Activated CD4-positive, alpha-beta T cell treated with anti-CD3 and anti-CD28 coated beads, Interleukin-2, amount 10 ng/mL, durations not matched to agents 7 days and 5 days (primary cell): ENCODE results near the gene CIB1. TPM values are rescaled to one million over a fixed set of nuclear protein-coding genes. Genes with fewer than 3 reads are reported as not detected.

ENCODE experiments used
- CTCF ChIA-PET: fragments of 350-600 bp; sonication (Branson Sonifier 250); formaldehyde crosslinking; loops from one replicate; lab custom pipeline; 2021; ENCODE audit warnings: antibody characterized with exemption; lab: Charles Lee
- POLR2A ChIA-PET: fragments of 350-600 bp; sonication (Branson Sonifier 250); formaldehyde crosslinking; loops from one replicate; lab custom pipeline; 2021; ENCODE audit warnings: antibody characterized with exemption; lab: Charles Lee
- DNase-seq: peaks from one replicate; pipeline ENCODE4 v3.0.0-alpha.2; 2020
- H3K27ac Mint-ChIP-seq: one replicate; pipeline ENCODE4 v1.8.0; 2021; ENCODE audit warnings: mild to moderate bottlenecking, moderate library complexity, mixed read lengths
- H3K27me3 Mint-ChIP-seq: one replicate; pipeline ENCODE4 v1.8.0; 2021; ENCODE audit warnings: mixed read lengths
- H3K36me3 Mint-ChIP-seq: one replicate; pipeline ENCODE4 v1.8.0; 2021; ENCODE audit warnings: low read depth, mixed read lengths
- H3K4me1 Mint-ChIP-seq: one replicate; pipeline ENCODE4 v1.8.0; 2021; ENCODE audit warnings: mixed read lengths
- H3K4me3 Mint-ChIP-seq: one replicate; pipeline ENCODE4 v1.8.0; 2021; ENCODE audit warnings: mild to moderate bottlenecking, moderate library complexity, mixed read lengths
- H3K9me3 Mint-ChIP-seq: one replicate; pipeline ENCODE4 v1.8.0; 2021; ENCODE audit warnings: mixed read lengths
- total RNA-seq, 2 experiments: library from RNA; stranded (reverse); gene quantifications; one replicate each; pipeline ENCODE4 v1.2.3, GENCODE V29; 2021

CIB1 gene
- total RNA-seq, 2 experiments from 2014 or later: 75.4 to 83.5 TPM

- no peak for DNase-seq
- Mint-ChIP-seq H3K9me3 (no peaks in the 10 kb centered on the region), H3K4me1 (peaks cover 55% of the 10 kb centered on the region), H3K27me3 (no peaks in the 10 kb centered on the region), H3K4me3 (peak within 1 kb of the TSS; percentile 98), H3K36me3 (peaks cover 27% of the 10 kb centered on the region), H3K27ac (peak within 1 kb of the TSS; percentile 97)
- POLR2A ChIA-PET: interaction anchor here (1.1 kb wide), 1 partner anchor 31 kb away, joined by 5 read pairs; the partner anchor contains the start of gene NGRN
- CTCF ChIA-PET: interaction anchor here (0.5 to 2.2 kb wide), 10 partner anchors 8 to 92 kb away, joined by 3 to 8 read pairs (median 4); partner anchors contain the start of gene NGRN
These were observed 601 bp upstream of the CIB1 start, which contains the start of gene GDPGP1 for GRCh38 chr15:90234096-90234988. GDPGP1 (plus strand) TSS chr15:90234209; CDS start chr15:90240909, 6,700 bp downstream.

DNA sequence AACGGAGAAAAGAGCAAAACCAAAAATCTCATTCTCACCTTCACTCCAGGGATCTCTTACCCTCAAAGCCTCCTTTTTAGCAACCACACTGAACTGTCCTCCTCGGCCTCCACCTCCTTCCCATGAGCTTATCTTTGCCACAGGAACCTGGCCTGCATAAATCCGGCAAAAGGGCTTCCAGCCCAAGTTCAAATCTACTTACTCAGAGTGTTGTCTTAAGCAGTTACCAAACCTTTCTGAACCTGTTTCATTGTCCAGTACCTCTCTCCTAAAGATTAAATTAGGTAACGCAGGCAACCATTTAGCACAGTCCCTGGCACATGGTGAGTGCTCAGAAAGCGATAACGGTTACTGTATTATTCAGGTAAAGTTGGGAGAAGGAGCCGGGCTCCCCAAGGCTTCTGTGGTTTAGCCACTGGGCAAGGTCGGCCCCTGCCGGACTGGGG lies 777 bp downstream of the CIB1 start:
- POLR2A ChIA-PET: no interaction called here
- H3K27me3 Mint-ChIP-seq: no peaks in the 10 kb centered on the region
- peak overlapping the region; percentile 97 for H3K27ac Mint-ChIP-seq
- CTCF ChIA-PET: interaction anchor here (0.8 to 3.6 kb wide), 13 partner anchors 10 to 92 kb away, joined by 3 to 17 read pairs (median 5); partner anchors contain the start of genes NGRN, SEMA4B and TTLL13
- no peaks in the 10 kb centered on the region for H3K9me3 Mint-ChIP-seq
- peaks cover 27% of the 10 kb centered on the region for H3K36me3 Mint-ChIP-seq
- peaks cover 60% of the 10 kb centered on the region for H3K4me1 Mint-ChIP-seq
- peak; percentile 14 for DNase-seq
- peak overlapping the region; percentile 98 for H3K4me3 Mint-ChIP-seq

- DNase-seq: no peak
- H3K27ac Mint-ChIP-seq: peak overlapping the region; percentile 97
- CTCF ChIA-PET: interaction anchor here (1.4 to 3.6 kb wide), 6 partner anchors 11 to 79 kb away, joined by 3 to 17 read pairs (median 8); partner anchors contain the start of genes NGRN and TTLL13
- no peaks in the 10 kb centered on the region for H3K27me3 Mint-ChIP-seq
- peaks cover 60% of the 10 kb centered on the region for H3K4me1 Mint-ChIP-seq
- peaks cover 26% of the 10 kb centered on the region for H3K36me3 Mint-ChIP-seq
- peak overlapping the region; percentile 98 for H3K4me3 Mint-ChIP-seq
- POLR2A ChIA-PET: no interaction called here
- H3K9me3 Mint-ChIP-seq: no peaks in the 10 kb centered on the region
These were observed 1.5 kb downstream of the CIB1 start for GRCh38 chr15:90232196-90232595.

GRCh38 chr15:90231028-90232017 lies 2.4 kb downstream of the CIB1 start:
- ChIA-PET CTCF (interaction anchor here (0.9 to 3.6 kb wide), 7 partner anchors 10 to 132 kb away, joined by 3 to 17 read pairs (median 4); partner anchors contain the start of gene TTLL13), POLR2A (no interaction called here)
- peaks cover 26% of the 10 kb centered on the region for H3K36me3 Mint-ChIP-seq
- peak; percentile 90 for DNase-seq
- H3K4me3 Mint-ChIP-seq: peak overlapping the region; percentile 98
- no peaks in the 10 kb centered on the region for H3K27me3 Mint-ChIP-seq
- no peaks in the 10 kb centered on the region for H3K9me3 Mint-ChIP-seq
- peak overlapping the region; percentile 97 for H3K27ac Mint-ChIP-seq
- peaks cover 60% of the 10 kb centered on the region for H3K4me1 Mint-ChIP-seq

- DNase-seq: no peak
- H3K27ac Mint-ChIP-seq: peak overlapping the region; percentile 97
- H3K4me3 Mint-ChIP-seq: peak overlapping the region; percentile 98
- POLR2A ChIA-PET: no interaction called here
- no peaks in the 10 kb centered on the region for H3K27me3 Mint-ChIP-seq
- CTCF ChIA-PET: interaction anchor here (0.9 to 3.6 kb wide), 8 partner anchors 9 to 131 kb away, joined by 3 to 17 read pairs (median 4); partner anchors contain the start of gene TTLL13
- H3K36me3 Mint-ChIP-seq: peaks cover 30% of the 10 kb centered on the region
- peaks cover 53% of the 10 kb centered on the region for H3K4me1 Mint-ChIP-seq
- no peaks in the 10 kb centered on the region for H3K9me3 Mint-ChIP-seq
These were observed 3.1 kb downstream of the CIB1 start for GRCh38 chr15:90230610-90231009.

DNA sequence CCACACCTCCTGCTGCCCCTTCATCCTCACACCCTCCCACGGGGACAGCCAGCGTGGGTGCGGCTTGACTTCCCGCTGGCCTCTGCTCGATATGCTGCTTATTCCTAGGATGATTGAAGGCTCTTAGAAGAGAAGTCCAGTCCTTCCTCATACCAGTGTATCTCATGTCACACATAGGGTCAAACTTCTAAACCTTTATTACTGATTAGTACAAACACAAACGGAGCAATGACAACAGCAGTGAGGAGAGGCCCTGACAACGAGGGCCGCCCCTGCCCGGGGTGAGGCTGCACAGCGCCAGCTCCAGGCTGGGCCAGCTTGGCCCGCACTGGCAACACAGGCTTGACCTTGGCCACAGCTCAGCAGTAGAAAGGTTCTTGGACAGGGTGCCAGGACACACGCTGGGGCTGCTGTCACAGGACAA lies 3.7 kb downstream of the CIB1 start:
- no peak for DNase-seq
- Mint-ChIP-seq H3K4me1 (peaks cover 51% of the 10 kb centered on the region), H3K9me3 (no peaks in the 10 kb centered on the region), H3K4me3 (peak overlapping the region; percentile 98), H3K36me3 (peaks cover 30% of the 10 kb centered on the region), H3K27me3 (no peaks in the 10 kb centered on the region), H3K27ac (peak overlapping the region; percentile 97)
- CTCF ChIA-PET: interaction anchor here (0.9 to 3.6 kb wide), 5 partner anchors 9 to 88 kb away, joined by 3 to 13 read pairs (median 3); no protein-coding TSS in a partner anchor
- POLR2A ChIA-PET: no interaction called here

- H3K27ac Mint-ChIP-seq: no peak overlapping the region
- POLR2A ChIA-PET: no interaction called here
These were observed 4.8 kb downstream of the CIB1 start for GRCh38 chr15:90228960-90229359.

DNA sequence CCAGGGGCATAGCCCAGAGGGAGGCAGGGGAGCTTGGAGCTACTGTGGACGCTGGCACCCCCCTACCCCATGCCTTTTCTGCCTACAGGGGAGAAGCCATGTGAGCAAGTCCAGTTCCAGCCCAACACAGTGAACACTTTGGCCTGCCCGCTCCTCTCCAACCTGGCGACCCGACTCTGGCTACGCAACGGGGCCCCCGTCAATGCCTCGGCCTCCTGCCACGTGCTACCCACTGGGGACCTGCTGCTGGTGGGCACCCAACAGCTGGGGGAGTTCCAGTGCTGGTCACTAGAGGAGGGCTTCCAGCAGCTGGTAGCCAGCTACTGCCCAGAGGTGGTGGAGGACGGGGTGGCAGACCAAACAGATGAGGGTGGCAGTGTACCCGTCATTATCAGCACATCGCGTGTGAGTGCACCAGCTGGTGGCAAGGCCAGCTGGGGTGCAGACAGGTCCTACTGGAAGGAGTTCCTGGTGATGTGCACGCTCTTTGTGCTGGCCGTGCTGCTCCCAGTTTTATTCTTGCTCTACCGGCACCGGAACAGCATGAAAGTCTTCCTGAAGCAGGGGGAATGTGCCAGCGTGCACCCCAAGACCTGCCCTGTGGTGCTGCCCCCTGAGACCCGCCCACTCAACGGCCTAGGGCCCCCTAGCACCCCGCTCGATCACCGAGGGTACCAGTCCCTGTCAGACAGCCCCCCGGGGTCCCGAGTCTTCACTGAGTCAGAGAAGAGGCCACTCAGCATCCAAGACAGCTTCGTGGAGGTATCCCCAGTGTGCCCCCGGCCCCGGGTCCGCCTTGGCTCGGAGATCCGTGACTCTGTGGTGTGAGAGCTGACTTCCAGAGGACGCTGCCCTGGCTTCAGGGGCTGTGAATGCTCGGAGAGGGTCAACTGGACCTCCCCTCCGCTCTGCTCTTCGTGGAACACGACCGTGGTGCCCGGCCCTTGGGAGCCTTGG lies 5.6 kb downstream of the CIB1 start:
- Mint-ChIP-seq H3K27ac (no peak overlapping the region), H3K4me3 (no peak overlapping the region), H3K4me1 (peaks cover 41% of the 10 kb centered on the region), H3K9me3 (no peaks in the 10 kb centered on the region), H3K27me3 (no peaks in the 10 kb centered on the region), H3K36me3 (peaks cover 36% of the 10 kb centered on the region)
- ChIA-PET CTCF (interaction anchor here (0.7 to 0.9 kb wide), 2 partner anchors 21 to 41 kb away, joined by 3 read pairs; partner anchors contain the start of gene TTLL13), POLR2A (no interaction called here)
- DNase-seq: no peak

More at GRCh38 chr15:90228960-90229359, 4.8 kb downstream of the CIB1 start:
- Mint-ChIP-seq H3K4me1 (peaks cover 41% of the 10 kb centered on the region), H3K27me3 (no peaks in the 10 kb centered on the region), H3K36me3 (peaks cover 32% of the 10 kb centered on the region), H3K4me3 (no peak overlapping the region), H3K9me3 (no peaks in the 10 kb centered on the region)
- no peak for DNase-seq
- CTCF ChIA-PET: no interaction called here

DNA sequence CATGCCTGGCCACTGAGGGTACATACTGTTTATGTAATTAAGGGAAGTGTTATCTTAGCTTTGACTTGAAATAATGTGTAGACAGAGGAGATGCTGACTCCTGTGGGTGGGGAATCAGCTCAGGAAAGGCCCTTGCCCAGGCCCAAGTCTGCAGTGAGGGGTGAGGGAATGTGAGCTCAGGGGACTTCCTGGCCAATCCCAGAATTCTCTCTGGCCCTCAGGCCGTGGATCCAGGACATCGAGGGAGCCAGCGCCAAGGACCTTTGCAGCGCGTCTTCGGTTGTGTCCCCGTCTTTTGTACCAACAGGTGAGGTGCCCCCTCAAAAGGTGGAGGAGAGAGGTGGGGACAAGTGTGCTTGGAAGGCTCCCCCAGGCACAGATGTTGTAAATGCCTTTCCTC lies 6.4 kb downstream of the CIB1 start:
- no peak overlapping the region for H3K27ac Mint-ChIP-seq
- H3K4me3 Mint-ChIP-seq: no peak overlapping the region
- CTCF ChIA-PET: interaction anchor here (0.7 to 1.1 kb wide), 3 partner anchors 22 to 56 kb away, joined by 3 read pairs; partner anchors contain the start of gene TTLL13
- peaks cover 34% of the 10 kb centered on the region for H3K4me1 Mint-ChIP-seq
- H3K27me3 Mint-ChIP-seq: no peaks in the 10 kb centered on the region
- H3K36me3 Mint-ChIP-seq: peaks cover 33% of the 10 kb centered on the region
- POLR2A ChIA-PET: no interaction called here
- DNase-seq: no peak
- no peaks in the 10 kb centered on the region for H3K9me3 Mint-ChIP-seq

DNA sequence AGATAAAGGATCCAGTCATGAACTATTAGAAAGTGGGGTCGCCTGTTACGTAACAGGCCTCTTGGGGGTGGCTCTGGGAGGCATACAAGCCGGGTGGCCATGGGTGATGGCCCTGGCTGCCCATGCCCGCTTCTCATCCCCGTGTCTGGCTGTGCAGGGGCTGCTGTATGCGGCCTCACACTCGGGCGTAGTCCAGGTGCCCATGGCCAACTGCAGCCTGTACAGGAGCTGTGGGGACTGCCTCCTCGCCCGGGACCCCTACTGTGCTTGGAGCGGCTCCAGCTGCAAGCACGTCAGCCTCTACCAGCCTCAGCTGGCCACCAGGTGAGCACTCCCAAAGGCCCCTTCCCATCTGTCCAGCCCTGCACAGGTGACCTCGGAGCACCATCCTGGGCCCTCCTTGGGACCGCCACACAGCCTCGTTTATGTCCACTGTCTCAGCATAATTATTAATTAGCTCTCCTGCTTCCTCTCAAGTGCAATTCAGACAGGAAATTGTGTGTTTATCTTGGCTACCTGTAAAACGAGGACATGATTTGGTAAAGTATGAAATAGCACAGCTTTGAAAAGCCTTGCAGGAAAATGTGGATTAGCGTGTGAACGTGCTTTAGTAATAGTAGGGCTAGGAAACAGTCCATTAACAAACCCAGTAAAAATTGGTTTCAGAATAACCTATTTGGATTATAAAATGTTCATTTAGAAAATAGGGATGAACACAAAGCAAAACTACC lies 8.1 kb downstream of the CIB1 start:
- DNase-seq: no peak
- Mint-ChIP-seq H3K27me3 (no peaks in the 10 kb centered on the region), H3K36me3 (peaks cover 26% of the 10 kb centered on the region), H3K27ac (no peak overlapping the region), H3K4me3 (no peak overlapping the region), H3K9me3 (no peaks in the 10 kb centered on the region), H3K4me1 (peaks cover 18% of the 10 kb centered on the region)
- ChIA-PET CTCF (interaction anchor here (0.6 kb wide), 1 partner anchor 31 kb away, joined by 6 read pairs; no protein-coding TSS in a partner anchor), POLR2A (no interaction called here)
